GM18858 (cell line): Measurements from ENCODE around the gene SMAD5.

Experiments
- ATAC-seq: cut with Tn5 transposase; IDR thresholded peaks from one replicate; pipeline ENCODE4 v1.9.1; 2021; ENCODE audit not compliant: unreplicated experiment

The SMAD5 gene

DNA sequence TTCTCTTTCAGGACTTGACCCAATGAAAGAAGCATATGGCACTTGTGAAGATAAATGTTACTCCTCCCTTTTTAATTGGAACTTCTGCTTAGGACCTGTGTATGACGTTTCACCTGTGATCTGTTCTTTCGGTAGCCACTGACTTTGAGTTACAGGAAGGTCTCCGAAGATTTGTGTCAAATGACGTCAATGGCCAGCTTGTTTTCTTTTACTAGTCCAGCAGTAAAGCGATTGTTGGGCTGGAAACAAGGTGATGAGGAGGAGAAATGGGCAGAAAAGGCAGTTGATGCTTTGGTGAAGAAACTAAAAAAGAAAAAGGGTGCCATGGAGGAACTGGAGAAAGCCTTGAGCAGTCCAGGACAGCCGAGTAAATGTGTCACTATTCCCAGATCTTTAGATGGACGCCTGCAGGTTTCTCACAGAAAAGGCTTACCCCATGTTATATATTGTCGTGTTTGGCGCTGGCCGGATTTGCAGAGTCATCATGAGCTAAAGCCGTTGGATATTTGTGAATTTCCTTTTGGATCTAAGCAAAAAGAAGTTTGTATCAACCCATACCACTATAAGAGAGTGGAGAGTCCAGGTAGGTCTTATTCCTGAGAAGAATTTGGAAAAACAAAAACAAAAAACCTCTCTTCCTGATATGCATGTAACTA lies 21.1 kb downstream of the SMAD5 start:
- no peak for ATAC-seq

DNA sequence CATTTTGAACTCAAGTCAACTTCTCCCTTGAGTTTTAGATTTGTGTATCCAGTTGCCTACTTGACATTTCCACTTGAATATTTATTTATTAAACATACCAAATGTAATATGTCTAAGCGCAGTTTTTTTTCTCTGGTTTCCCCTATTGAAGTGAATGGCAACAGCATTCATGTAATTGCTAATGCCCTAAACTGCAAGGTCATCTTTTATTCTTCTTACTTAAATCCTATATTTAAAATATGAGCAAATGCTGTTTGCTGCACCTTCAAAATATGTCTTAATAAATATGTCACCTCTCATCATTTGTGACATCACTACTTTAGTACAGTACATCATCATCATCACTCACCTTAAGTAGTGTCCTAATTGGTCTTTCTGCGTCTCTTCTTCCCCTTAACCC lies 22.4 kb downstream of the SMAD5 start:
- no peak for ATAC-seq

- no peak for ATAC-seq
These were observed 23.1 kb downstream of the SMAD5 start for GRCh38 chr5:136155761-136156160.

DNA sequence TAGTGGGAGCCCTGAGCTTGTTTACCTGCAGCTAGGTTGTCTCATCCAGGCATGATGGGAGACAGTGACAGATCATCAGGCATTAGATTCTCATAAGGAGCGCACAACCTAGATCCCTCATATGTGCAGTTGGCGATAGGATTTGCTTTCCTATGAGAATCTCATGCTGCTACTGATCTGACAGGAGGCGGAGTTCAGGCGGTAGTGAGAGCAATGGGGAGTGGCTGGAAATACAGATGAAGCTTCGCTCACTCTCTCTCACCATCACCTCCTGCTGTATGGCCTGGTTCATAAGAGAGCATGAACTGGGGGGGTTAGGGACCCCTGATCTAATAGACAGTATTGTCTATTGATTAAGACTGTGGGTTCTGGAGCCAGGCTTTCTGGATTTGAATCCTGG lies 24.9 kb downstream of the SMAD5 start:
- no peak for ATAC-seq

- no peak for ATAC-seq
These were observed 26.8 kb downstream of the SMAD5 start for GRCh38 chr5:136159457-136159856.

DNA sequence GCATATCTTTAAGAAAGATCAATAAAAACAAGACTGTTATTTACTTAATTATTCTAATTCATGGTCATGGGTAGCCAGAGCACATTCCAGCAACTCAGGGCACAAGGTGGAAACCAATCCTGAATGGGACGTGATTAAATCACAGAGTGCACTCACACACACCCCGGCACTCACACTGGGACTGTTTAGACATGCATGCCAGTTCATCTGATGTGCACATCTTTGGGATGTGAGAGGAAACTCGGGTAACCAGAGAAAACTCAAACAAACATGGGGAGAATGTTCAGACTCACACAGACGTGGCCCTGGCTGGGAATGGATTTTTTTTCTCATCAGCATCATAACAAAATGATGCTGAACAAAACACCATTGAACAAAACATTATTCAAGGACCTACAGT lies 29.4 kb downstream of the SMAD5 start:
- no peak for ATAC-seq

DNA sequence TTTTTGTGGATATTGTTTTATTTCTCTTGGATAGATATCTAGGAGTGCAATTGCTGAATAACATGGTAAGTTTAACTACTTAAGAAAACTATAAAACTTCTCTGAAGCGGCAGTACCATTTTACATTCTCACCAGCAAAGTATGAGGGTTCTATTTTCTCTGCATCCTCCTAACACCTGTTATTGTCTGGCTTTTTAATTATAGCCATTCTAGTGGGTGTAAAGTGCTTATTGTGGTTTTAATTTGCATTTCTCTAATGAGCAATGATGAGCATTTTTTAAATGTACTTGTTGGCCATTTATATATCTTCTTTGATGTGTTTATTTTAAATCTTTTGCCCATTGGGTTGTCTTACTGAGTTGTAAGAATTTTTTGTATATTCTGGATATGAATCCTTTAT lies 31.6 kb downstream of the SMAD5 start:
- ATAC-seq, result no peak

DNA sequence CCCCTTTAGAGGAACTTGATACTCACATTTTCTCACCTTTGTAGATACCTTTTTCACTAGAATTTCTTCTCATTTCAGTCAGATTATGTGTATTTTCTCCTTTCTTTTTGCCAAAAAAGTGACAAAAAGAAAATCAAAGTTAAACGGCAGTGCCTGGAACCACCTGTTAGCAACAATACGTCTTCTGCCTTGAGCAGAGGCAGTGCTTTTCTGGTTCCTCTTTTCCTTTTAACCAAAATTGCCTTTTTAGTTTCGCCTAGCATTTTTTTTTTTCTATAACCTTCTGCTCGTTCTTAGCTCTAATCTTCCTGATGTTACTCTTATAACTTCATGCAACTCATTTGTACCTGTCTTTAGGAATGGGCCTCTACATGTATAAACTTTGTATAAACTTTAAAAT lies 34.3 kb downstream of the SMAD5 start:
- peak; percentile 74 for ATAC-seq

DNA sequence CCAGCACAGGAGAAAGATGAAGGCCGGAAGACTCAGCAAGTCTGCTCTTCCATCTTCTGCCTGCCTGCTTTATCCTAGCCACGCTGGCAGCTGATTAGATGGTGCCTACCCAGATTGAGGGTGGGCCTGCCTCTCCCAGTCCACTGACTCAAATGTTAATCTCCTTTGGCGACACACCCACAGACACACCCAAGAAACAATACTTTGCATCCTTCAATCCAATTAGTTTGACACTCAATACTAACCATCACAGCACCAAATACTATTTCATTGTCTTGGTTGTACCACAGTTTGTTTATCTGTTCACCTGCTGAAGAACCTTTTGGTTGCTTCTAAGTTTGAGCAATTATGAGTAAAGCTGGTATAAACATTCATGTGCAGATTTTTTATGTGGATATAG lies 36.6 kb downstream of the SMAD5 start:
- ATAC-seq, result no peak

DNA sequence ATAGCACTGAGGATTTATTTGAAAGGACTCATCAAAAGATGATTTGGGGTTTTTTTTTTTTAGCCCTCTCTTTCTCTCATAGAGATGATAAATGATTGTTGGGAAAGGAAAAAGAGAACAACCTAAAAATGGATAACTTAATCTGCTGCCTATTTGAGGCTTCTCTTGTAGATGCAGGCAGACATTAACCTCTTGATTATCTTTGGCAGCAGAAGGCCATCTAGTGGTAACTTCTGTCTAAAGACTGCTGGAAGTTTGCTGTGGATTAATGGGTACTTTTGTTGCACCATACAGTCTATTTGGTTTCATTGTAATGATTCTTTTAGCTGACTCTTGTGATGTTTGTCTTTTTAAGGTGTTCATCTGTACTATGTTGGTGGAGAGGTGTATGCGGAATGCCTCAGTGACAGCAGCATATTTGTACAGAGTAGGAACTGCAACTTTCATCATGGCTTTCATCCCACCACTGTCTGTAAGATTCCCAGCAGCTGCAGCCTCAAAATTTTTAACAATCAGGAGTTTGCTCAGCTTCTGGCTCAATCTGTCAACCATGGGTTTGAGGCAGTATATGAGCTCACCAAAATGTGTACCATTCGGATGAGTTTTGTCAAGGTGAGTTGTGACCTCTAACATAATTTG lies 41.5 kb downstream of the SMAD5 start:
- ATAC-seq, result peak; percentile 74

- ATAC-seq, result no peak
These were observed 50.0 kb downstream of the SMAD5 start for GRCh38 chr5:136182618-136183017.

DNA sequence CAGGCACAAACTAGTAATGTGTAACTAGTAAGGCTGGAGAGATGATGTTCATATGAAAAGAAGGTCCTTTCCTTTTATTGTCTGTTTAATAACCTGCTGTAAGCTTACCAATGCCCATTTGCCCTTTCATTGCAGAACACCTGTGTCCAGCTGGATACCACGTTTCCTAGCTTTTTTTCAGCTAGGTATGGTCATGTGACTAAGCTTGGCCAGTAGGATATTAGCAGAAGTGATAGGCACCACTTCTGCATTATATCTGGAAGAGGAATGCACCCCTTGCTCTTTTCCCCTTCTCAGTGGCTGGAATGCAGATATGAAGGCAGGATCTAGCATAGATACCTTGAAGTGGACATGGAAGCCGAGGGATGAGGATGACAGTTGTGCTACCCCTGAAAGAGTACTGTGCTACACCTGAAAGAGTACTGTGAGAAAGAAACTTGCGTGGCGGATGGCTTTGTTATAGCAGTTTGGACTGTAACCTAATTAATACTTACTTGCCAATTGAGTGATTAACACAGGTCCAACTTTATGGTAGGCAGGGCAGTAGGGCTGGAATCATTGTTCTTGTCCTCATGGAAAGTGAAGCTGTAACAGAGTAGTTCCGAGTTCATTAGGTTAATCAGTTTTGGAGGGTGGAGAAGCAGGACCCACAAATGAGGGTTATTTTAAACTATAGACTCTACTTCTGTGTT lies 53.5 kb downstream of the SMAD5 start:
- no peak for ATAC-seq

- ATAC-seq, result no peak
These were observed 54.2 kb downstream of the SMAD5 start for GRCh38 chr5:136186796-136187195.

GRCh38 chr5:136188859-136189258 lies 56.2 kb downstream of the SMAD5 start:
- ATAC-seq, result no peak

- ATAC-seq, result no peak
These were observed 57.6 kb downstream of the SMAD5 start for GRCh38 chr5:136190091-136190720.

DNA sequence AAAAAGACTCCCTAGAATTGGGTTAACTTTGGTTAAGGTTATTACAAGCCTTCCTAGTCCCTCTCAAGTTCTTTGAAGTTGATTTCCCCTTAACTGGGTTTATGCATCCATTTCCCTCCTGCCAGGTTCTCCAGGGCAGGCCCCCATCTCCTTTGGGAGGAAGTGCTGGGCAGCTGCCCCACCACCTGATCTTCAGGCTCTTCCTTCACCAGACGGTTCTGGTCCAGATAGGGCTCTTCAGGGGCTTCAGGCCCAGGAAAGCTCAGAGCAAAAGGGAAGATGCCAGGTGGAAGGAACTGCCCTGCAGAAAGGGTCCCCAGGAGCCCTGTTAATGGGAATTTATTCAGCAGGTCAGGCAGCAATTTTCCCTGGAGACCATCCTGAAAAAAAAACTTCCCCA lies 58.3 kb downstream of the SMAD5 start:
- no peak for ATAC-seq

DNA sequence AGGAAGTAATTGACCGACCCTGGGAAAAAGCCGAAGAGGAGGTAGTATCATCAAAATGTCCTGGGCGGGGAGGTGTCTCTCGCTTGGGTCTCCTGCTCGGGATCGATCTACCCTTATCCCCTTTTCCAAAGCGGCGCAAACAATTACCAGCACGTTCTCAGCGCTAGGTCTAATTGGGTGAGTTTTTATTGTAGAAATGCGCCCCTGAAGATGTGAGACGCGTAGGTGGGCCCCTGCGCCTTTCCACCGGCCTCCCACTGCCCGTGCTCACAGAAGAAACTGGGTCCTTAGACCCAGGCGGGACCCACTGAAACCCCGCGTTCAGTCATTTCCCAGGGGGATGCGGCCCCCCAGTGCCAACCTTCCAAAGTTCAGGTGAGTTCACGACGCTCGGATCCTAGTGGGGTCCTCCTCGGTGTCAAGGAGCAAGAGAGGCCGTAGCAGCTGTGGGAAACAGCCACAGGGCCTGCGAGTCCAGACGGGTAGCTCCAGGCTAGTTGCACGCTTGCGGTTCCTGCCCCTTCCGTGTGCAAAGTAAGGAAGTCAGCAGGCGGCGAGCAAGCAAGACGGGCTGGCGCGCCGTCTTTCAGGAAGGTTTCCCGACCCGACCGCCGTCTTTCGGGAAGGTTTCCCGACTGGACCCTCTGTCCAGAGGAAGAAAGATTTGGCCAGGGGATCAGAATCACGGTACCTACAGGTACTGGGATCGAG lies 58.8 kb downstream of the SMAD5 start:
- no peak for ATAC-seq

DNA sequence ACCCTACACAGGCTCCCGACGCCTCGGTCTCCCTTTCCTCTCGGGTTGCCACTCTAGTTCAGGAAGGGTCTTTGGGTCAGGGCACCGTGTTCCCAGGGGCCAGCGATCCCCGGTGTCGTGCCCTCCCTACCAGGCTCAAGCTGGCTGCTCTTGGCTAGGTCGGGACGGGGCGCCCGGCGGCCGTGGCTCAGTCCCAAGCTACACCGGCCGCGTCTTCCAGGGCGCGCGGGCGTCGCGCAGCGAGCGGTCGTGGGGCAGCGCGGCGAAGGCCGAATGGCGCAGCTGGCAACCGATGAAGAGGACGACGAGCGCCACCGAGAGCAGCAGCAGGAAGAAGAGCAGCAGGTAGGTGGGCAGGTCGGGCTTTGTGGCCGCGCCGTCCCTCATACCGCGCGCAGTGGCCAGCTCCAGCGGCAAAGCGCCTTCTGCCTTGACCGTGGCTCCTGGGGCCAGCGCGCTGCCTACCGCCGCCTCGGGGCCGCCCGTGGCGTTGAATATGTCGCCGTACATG lies 59.4 kb downstream of the SMAD5 start:
- no peak for ATAC-seq

DNA sequence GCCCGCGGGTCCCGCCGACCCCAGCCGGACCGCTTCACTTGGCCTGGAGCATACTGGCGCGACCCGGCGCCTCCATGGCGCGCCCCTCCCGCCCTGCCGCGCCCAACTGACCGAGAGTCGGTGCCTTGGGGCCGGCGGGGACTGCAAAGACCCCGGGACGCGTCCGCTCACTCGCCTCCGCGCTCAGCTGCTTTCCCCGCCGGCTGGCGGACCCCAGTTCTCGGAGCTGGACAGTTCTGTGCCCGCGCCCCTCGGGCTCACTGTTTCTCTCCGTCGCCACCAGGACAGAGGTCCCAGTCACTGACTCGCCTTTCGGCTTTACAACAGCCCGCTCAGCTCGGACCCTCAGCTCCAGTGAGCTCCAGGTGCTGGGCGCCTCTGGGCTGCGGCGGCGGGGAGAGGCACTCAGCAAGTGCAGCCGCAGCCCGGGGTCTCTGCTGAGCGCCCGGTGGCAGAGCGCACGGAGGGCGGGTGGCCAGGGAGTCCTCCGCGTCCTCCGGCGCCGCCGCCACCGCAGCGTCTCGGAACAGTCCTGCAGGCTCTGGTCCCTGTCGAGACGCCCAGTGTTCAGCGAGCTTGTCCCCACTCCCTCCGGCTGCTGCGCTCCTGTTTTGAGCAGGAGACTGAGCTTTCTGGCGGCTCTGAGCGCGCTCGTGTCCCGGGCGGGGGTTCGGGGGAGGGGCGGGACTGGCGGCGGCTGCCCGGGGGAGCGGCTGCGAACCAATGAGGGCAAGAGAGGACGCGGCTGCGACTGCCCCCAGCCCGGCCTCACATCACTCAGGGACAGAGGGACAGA lies 60.1 kb downstream of the SMAD5 start, which contains the start of gene SMIM32:
Gene SMIM32, minus strand, starts transcription at position 637 of the 796 bp plus-strand sequence. CDS start 638 bp downstream, outside the sequence.
- ATAC-seq, result no peak

DNA sequence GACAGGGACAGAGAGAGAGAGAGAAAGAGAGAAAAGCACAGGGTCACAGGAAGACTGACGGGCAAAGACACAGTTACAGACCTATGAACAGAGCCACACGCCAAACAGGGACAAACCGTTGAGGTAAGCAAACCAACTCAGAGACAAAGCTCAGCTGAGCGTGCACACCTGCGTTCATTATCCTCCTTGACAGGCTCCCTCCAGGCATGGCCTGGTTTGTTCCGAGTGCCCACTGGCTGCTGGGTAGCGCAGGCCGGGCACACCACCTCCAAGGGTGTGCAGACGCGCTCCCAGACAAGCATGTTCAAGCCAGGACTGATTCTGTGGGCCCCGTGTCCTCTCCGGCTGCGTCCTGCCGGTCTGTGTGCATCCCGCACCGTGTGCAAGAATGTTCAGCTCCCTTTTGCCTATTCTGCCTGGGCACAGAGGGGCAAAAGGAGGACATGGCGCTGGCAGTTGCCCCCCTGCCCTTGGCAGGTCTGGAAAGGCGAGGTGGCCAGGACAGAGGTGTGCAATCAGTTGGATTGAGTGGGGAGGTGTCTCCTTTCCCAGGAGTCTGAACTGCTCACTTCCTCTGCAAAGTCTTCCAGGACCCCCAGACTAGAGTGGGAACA lies 60.8 kb downstream of the SMAD5 start:
- no peak for ATAC-seq
